ENCODE results near the gene RSPH10B2.
"Not testable (repeated sequence)": the region's sequence is repeated elsewhere in the genome, so short reads cannot be mapped to it uniquely, and the experiment has no call there.

RSPH10B2 gene

DNA sequence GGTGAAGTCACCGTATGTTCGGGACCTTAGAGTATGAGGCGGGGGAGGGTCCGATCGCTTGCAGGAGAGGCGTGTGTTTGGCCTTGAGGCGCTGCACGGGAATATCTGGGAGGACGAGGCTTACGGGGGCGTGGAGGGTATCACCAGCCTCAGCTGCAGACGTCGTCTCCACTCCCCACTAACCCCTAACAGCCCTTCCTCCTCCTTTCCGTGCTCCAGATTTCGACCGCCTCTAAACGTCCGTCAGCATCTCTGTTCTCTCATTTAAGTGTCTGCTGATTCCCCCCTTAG is 23.6 kb upstream of the RSPH10B2 start:
- Histone ChIP-seq H3K27ac (peak overlapping the region; percentile 93), H3K4me3 (ENCODE audit: low read depth, low read length) (peak overlapping the region; percentile 84), H3K27me3 (replicated peaks) (no peaks in the 10 kb centered on the region), H3K36me3 (replicated peaks) (peaks cover 18% of the 10 kb centered on the region)
- DNase-seq: no peak
- TF ChIP-seq, protein P1, sequence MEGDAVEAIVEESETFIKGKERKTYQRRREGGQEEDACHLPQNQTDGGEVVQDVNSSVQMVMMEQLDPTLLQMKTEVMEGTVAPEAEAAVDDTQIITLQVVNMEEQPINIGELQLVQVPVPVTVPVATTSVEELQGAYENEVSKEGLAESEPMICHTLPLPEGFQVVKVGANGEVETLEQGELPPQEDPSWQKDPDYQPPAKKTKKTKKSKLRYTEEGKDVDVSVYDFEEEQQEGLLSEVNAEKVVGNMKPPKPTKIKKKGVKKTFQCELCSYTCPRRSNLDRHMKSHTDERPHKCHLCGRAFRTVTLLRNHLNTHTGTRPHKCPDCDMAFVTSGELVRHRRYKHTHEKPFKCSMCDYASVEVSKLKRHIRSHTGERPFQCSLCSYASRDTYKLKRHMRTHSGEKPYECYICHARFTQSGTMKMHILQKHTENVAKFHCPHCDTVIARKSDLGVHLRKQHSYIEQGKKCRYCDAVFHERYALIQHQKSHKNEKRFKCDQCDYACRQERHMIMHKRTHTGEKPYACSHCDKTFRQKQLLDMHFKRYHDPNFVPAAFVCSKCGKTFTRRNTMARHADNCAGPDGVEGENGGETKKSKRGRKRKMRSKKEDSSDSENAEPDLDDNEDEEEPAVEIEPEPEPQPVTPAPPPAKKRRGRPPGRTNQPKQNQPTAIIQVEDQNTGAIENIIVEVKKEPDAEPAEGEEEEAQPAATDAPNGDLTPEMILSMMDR (IDR thresholded peaks at IDR 0.05; ENCODE audit: low read depth, low read length, missing control alignments): no peak
- in situ Hi-C loops (cut with HindIII; ENCODE audit: low pct_ligation_motif_present, low sequenced_read_pairs): no loop called here

GRCh38 chr7:6738415-6738814 is 15.5 kb upstream of the RSPH10B2 start:
- H3K27me3 ChIP-seq (replicated peaks); H3K4me3 ChIP-seq (ENCODE audit: low read depth, low read length); in situ Hi-C loops (cut with HindIII; ENCODE audit: low pct_ligation_motif_present, low sequenced_read_pairs); DNase-seq; H3K27ac ChIP-seq: not testable (repeated sequence)
- peaks cover 38% of the 10 kb centered on the region for H3K36me3 ChIP-seq (replicated peaks)

DNA sequence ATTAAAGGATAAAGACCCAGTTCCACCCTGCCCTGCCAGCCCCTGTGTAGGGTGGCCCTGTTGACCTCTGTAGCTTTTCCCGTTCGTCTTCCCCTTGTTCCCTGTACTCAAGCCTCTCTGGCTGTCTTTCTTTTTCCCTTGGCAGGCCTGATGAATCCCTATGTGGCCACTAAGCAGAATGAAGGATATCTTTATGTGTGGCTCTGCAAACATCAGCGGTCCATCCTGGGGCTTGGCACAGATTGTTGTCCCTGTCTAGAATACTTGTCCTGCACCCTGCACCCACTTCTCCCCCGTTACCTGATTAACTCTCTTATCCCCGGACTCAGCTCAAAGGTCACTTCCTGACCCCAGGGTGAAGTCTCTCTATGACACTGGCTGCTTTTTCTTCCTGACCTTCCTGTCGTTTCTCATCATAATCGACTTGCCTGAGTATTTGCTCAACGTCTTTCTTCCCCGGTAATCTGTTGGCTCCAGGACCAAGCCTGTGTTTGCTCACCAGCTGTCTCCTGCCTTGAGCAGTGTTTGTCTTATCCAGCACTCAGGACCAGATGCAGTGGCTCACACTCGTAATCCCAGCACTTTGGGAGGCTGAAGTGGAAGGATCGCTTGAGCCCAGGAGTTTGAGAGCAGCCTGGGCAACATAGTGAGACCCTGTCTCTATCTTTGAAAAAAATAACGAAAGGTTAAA is 9.3 kb upstream of the RSPH10B2 start:
- in situ Hi-C loops (cut with HindIII; ENCODE audit: low pct_ligation_motif_present, low sequenced_read_pairs): not testable (repeated sequence)

GRCh38 chr7:6749335-6749734 is 4.6 kb upstream of the RSPH10B2 start:
- H3K27me3 ChIP-seq (replicated peaks); H3K36me3 ChIP-seq (replicated peaks); in situ Hi-C loops (cut with HindIII; ENCODE audit: low pct_ligation_motif_present, low sequenced_read_pairs); DNase-seq; H3K27ac ChIP-seq; H3K4me3 ChIP-seq (ENCODE audit: low read depth, low read length): not testable (repeated sequence)

More for the DNA sequence above, 9.3 kb upstream of the RSPH10B2 start:
- not testable (repeated sequence) for H3K27me3 ChIP-seq (replicated peaks); H3K27ac ChIP-seq; H3K4me3 ChIP-seq (ENCODE audit: low read depth, low read length); H3K36me3 ChIP-seq (replicated peaks); DNase-seq

DNA sequence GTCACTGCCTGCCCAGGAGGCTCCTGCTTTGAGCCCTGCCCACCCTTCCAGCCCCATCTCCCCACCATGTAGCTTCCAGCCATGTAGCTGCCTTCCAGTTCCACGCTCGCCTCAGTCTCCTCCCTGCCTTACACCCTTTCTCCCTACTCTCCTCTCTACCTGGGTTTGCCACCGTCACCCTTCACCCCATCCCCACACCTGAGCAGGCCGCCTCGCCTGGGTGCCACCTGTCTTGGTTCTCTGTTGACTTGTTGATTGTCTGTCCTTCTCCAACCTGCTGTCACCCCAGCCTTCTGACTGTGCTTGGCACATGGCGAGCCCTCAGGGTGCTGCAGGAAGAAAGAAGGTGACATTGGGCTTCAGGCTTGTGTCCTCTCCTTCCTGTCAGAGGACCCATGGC is 3.7 kb upstream of the RSPH10B2 start:
- DNase-seq; in situ Hi-C loops (cut with HindIII; ENCODE audit: low pct_ligation_motif_present, low sequenced_read_pairs): not testable (repeated sequence)

DNA sequence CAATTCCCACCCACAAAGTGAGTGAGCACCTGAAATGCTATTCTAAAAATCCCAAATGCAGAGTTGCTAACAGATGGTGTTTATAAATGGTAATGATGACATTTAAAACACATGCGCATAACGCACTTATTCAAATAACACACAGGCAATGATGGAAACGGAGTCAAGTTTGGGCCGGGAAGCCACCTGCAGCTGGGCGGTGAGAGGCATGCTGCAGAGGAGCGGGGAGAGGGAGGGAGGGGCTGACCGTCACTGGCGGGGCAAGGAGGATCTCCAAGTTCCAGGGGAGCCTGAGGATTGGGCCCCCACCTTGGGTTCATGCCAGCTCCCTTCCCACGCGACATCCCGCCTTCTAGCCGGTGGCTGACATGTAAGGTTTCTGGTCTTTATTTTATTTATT is 7.3 kb downstream of the RSPH10B2 start:
- DNase-seq; H3K36me3 ChIP-seq (replicated peaks); H3K4me3 ChIP-seq (ENCODE audit: low read depth, low read length); H3K27me3 ChIP-seq (replicated peaks); H3K27ac ChIP-seq; in situ Hi-C loops (cut with HindIII; ENCODE audit: low pct_ligation_motif_present, low sequenced_read_pairs): not testable (repeated sequence)

More for the DNA sequence above, 3.7 kb upstream of the RSPH10B2 start:
- not testable (repeated sequence) for H3K27ac ChIP-seq; H3K4me3 ChIP-seq (ENCODE audit: low read depth, low read length); H3K27me3 ChIP-seq (replicated peaks); H3K36me3 ChIP-seq (replicated peaks)

- in situ Hi-C loops (cut with HindIII; ENCODE audit: low pct_ligation_motif_present, low sequenced_read_pairs); H3K27me3 ChIP-seq (replicated peaks); H3K4me3 ChIP-seq (ENCODE audit: low read depth, low read length); H3K27ac ChIP-seq; H3K36me3 ChIP-seq (replicated peaks); DNase-seq: not testable (repeated sequence)
Measured at GRCh38 chr7:6781581-6781980, 27.7 kb downstream of the RSPH10B2 start.

DNA sequence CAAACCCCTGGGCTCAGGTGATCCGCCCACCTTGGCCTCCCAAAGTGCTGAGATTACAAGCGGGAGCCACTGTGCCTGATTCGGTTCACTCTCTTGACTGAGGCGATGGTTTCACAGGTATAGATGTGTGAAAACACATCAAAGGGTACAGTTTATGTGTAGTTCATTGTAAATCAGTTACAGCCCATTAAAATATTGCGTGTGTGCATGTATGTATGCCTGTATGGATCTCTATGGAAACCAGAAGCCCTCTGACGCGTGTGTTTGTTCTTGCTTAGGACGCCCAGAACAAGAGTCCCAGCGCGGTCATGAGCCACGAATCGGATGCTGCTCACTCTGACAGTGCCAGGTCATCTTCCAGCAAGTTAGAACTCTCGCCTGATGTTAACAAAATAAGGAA is 35.5 kb downstream of the RSPH10B2 start:
- H3K4me3 ChIP-seq (ENCODE audit: low read depth, low read length); DNase-seq; H3K36me3 ChIP-seq (replicated peaks); in situ Hi-C loops (cut with HindIII; ENCODE audit: low pct_ligation_motif_present, low sequenced_read_pairs); H3K27ac ChIP-seq; H3K27me3 ChIP-seq (replicated peaks): not testable (repeated sequence)

DNA sequence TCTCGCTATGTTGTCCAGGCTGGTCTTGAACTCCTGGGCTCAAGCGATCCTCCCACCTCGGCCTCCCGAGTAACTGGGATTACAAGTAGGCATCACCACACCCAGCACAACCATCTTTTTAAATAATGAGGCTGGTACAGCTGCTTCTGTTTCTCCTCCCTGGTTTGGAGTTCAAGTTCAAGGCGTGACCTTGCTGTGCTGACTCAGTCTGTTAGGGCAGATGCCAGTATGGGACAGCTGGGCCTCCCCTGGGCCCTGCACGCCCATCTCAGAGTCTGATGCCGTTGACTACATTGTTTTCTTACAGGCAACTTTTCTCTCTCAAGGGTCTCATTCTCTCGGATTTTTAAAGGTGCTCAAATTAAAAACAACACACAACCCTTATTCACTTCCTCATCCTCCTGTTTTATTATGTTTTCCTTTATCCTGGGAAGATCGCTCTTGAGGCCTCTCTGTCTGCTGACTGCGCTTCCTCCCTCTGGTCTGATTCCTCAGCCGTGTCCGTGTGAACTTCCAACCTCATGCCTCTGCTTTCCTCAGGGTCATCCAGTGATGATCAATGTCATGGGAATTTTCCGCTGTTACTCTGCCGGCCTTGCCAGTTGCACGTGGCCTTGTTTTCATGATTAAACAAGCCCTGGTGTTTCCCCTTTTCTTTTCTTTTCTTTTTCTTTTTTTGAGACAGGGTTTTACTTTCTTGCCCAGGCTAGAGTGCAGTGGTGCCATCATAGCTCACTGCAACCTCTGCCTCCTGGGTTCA is 38.4 kb downstream of the RSPH10B2 start:
- H3K27me3 ChIP-seq (replicated peaks): not testable (repeated sequence)

GRCh38 chr7:6794276-6794675 is 40.4 kb downstream of the RSPH10B2 start:
- H3K4me3 ChIP-seq (ENCODE audit: low read depth, low read length); DNase-seq; H3K27me3 ChIP-seq (replicated peaks); in situ Hi-C loops (cut with HindIII; ENCODE audit: low pct_ligation_motif_present, low sequenced_read_pairs); H3K36me3 ChIP-seq (replicated peaks): not testable (repeated sequence)
- H3K27ac ChIP-seq: peak overlapping the region; percentile 66

More for the DNA sequence above, 38.4 kb downstream of the RSPH10B2 start:
- in situ Hi-C loops (cut with HindIII; ENCODE audit: low pct_ligation_motif_present, low sequenced_read_pairs); H3K36me3 ChIP-seq (replicated peaks); H3K27ac ChIP-seq; H3K4me3 ChIP-seq (ENCODE audit: low read depth, low read length): not testable (repeated sequence)
- peak; percentile 4 for DNase-seq

DNA sequence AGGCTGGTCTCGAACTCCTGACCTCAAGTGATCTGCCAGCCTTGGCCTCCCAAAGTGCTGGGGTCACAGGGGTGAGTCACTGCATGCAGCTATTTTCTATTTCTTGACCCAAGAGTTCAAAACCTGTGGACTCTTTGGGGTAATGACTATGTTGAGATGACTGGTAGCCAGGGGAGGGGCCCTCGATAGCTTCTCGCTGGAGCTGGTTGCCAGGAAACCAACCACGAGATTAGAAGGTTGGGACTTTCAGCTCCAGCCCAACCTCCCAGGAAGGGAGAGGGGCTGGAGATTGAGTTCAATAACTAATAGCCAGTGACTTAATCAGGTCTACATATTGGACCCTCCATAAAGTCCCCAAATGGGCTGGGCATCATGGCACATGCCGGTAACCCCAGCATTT is 43.3 kb downstream of the RSPH10B2 start:
- H3K4me3 ChIP-seq (ENCODE audit: low read depth, low read length); H3K27me3 ChIP-seq (replicated peaks); H3K27ac ChIP-seq; in situ Hi-C loops (cut with HindIII; ENCODE audit: low pct_ligation_motif_present, low sequenced_read_pairs); H3K36me3 ChIP-seq (replicated peaks): not testable (repeated sequence)
- DNase-seq: peak; percentile 2

GRCh38 chr7:6798047-6798446 is 44.1 kb downstream of the RSPH10B2 start:
- H3K27ac ChIP-seq; H3K36me3 ChIP-seq (replicated peaks); in situ Hi-C loops (cut with HindIII; ENCODE audit: low pct_ligation_motif_present, low sequenced_read_pairs); DNase-seq; H3K27me3 ChIP-seq (replicated peaks); H3K4me3 ChIP-seq (ENCODE audit: low read depth, low read length): not testable (repeated sequence)

- H3K27me3 ChIP-seq (replicated peaks); DNase-seq; H3K4me3 ChIP-seq (ENCODE audit: low read depth, low read length); in situ Hi-C loops (cut with HindIII; ENCODE audit: low pct_ligation_motif_present, low sequenced_read_pairs); H3K36me3 ChIP-seq (replicated peaks); H3K27ac ChIP-seq: not testable (repeated sequence)
Measured at GRCh38 chr7:6799887-6800286, 46.0 kb downstream of the RSPH10B2 start.

DNA sequence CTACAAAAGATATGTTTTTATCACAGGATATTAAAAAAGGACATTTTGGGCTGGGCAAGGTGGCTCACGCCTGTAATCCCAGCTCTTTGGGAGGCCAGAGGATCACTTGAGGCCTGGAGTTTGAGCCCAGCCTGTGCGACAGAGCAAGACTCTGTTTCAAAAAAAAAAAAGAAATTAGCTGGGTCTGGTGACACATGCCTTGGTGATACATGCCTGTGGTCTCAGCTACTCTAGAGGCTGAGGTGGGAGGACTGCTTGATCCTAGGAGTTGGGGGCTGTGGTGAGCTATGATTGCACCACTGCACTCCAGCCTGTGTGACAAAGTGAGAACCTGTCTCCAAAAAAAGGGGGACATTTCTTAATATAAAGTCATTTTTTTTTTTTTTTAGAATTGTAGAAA is 46.4 kb downstream of the RSPH10B2 start:
- H3K27ac ChIP-seq; H3K36me3 ChIP-seq (replicated peaks); DNase-seq; H3K4me3 ChIP-seq (ENCODE audit: low read depth, low read length); in situ Hi-C loops (cut with HindIII; ENCODE audit: low pct_ligation_motif_present, low sequenced_read_pairs); H3K27me3 ChIP-seq (replicated peaks): not testable (repeated sequence)

All from brain microvascular endothelial cell (primary cell).